B cell (primary cell): ENCODE measurements around the gene SLC4A8. TPM values are rescaled to one million over a fixed set of nuclear protein-coding genes. Genes with fewer than 3 reads are reported as not detected.

Experiments used
- ATAC-seq: fragments of 200-7000 bp; cut with Tn5 transposase; one replicate; pipeline ENCODE4 v1.10.0; 2021; ENCODE audit warnings: low read depth, mild to moderate bottlenecking, moderate number of reproducible peaks, moderate library complexity
- CTCF ChIA-PET: fragments of 350-600 bp; sonication (Branson Sonifier 250); formaldehyde crosslinking; loops from one replicate; lab custom pipeline; 2021; ENCODE audit warnings: antibody characterized with exemption, inconsistent platforms; lab: Charles Lee
- POLR2A ChIA-PET: fragments of 350-600 bp; sonication (Branson Sonifier 250); formaldehyde crosslinking; loops from one replicate; lab custom pipeline; 2021; ENCODE audit warnings: antibody characterized with exemption; lab: Charles Lee
- DNase-seq: peaks from one replicate; pipeline ENCODE4 v3.0.0; 2013
- H2AFZ ChIP-seq: 2 replicates; pipeline ENCODE4 v1.6.1; 2012; ENCODE audit warnings: mild to moderate bottlenecking, low read depth, low read length; ENCODE audit not compliant: insufficient read depth, poor library complexity, severe bottlenecking
- H3K27ac ChIP-seq, 2 donors: 1 replicate in 1 of 2; 2 replicates in 1 of 2; pipeline ENCODE4 v1.5.1; 2012 to 2013; ENCODE audit warnings: low read length in 2 of 2, mild to moderate bottlenecking in 2 of 2, moderate library complexity in 1 of 2
- H3K27me3 ChIP-seq, 4 experiments: fragments of 200-600 bp in 1 of 4; sonication (generic) in 1 of 4; replicated peaks in 1 of 4; 1 replicate in 2 of 4; 2 replicates in 2 of 4; pipeline versions ENCODE4 v1.6.1 to v1.7.0; 2013 to 2016; ENCODE audit warnings: low read length in 3 of 4, mild to moderate bottlenecking in 2 of 4, mixed read lengths in 1 of 4, moderate library complexity in 1 of 4; ENCODE audit not compliant: insufficient read depth in 4 of 4, control insufficient read depth in 3 of 4; ENCODE audit errors: control extremely low read depth in 1 of 4
- H3K36me3 ChIP-seq, 2 experiments: replicated peaks in 1 of 2; 1 replicate in 1 of 2; 2 replicates in 1 of 2; pipeline versions ENCODE4 v1.6.1 to v1.7.1; 2013; ENCODE audit warnings: low read length in 1 of 2; ENCODE audit not compliant: insufficient read depth in 2 of 2, control insufficient read depth in 1 of 2; ENCODE audit errors: control extremely low read depth in 1 of 2, extremely low read depth in 1 of 2
- H3K4me1 ChIP-seq, 2 donors: fragments of 200-600 bp in 1 of 2; sonication (generic) in 1 of 2; 1 replicate in 1 of 2; 2 replicates in 1 of 2; pipeline versions ENCODE4 v1.5.1 to v1.6.1; 2013 to 2017; ENCODE audit warnings: low read length in 2 of 2; ENCODE audit not compliant: control insufficient read depth in 2 of 2, insufficient read depth in 2 of 2
- H3K4me2 ChIP-seq: replicated peaks from 2 replicates; pipeline ENCODE3; 2012; ENCODE audit warnings: mild to moderate bottlenecking, low read depth, low read length; ENCODE audit not compliant: poor library complexity, severe bottlenecking
- H3K4me3 ChIP-seq, 5 experiments: fragments of 200-600 bp in 1 of 5; sonication (generic) in 1 of 5; 1 replicate in 3 of 5; 2 replicates in 2 of 5; pipeline versions ENCODE4 v1.5.1 to v1.7.0; 2011 to 2016; ENCODE audit warnings: low read length in 4 of 5, mild to moderate bottlenecking in 4 of 5, low read depth in 2 of 5, control low read depth in 1 of 5, moderate library complexity in 1 of 5; ENCODE audit not compliant: insufficient read depth in 1 of 5; ENCODE audit errors: control extremely low read depth in 1 of 5, extremely low read depth in 1 of 5
- H3K79me2 ChIP-seq: fragments of 200-600 bp; sonication (generic); one replicate; pipeline ENCODE4 v1.6.0; 2016; ENCODE audit warnings: low read length; ENCODE audit not compliant: control insufficient read depth, insufficient read depth
- H3K9ac ChIP-seq: fragments of 200-600 bp; sonication (generic); 2 replicates; pipeline ENCODE4 v1.6.1; 2017; ENCODE audit warnings: mild to moderate bottlenecking, low read length, moderate library complexity
- H3K9me3 ChIP-seq, 3 donors: one replicate each; pipeline versions ENCODE4 v1.6.1 to v1.7.1; 2013; ENCODE audit warnings: low read length in 2 of 3; ENCODE audit not compliant: control insufficient read depth in 2 of 3, insufficient read depth in 1 of 3; ENCODE audit errors: control extremely low read depth in 1 of 3
- H4K20me1 ChIP-seq: 2 replicates; pipeline ENCODE4 v1.6.0; 2012; ENCODE audit warnings: mild to moderate bottlenecking, low read length; ENCODE audit not compliant: insufficient read depth, control insufficient read depth, poor library complexity, severe bottlenecking
- H3K27ac Mint-ChIP-seq: one replicate; pipeline ENCODE4 v1.8.0; 2021; ENCODE audit warnings: mixed read lengths
- H3K27me3 Mint-ChIP-seq: one replicate; pipeline ENCODE4 v1.8.0; 2021; ENCODE audit warnings: mixed read lengths
- H3K4me1 Mint-ChIP-seq: one replicate; pipeline ENCODE4 v1.8.0; 2021; ENCODE audit warnings: mixed read lengths
- H3K4me3 Mint-ChIP-seq: one replicate; pipeline ENCODE4 v1.8.0; 2021; ENCODE audit warnings: mixed read lengths
- H3K9me3 Mint-ChIP-seq: one replicate; pipeline ENCODE4 v1.8.0; 2022; ENCODE audit warnings: mixed read lengths; ENCODE audit not compliant: insufficient read depth
- EZH2 ChIP-seq: IDR thresholded peaks from 2 replicates; pipeline ENCODE4 v1.6.1; 2012; ENCODE audit warnings: borderline replicate concordance, low read depth, mild to moderate bottlenecking, moderate library complexity, low read length; ENCODE audit not compliant: insufficient read depth, poor library complexity, severe bottlenecking
- WGBS: methylation state at CpG from one replicate; pipeline ENCODE4 v1.1.5; 2013; ENCODE audit warnings: missing lambda C conversion rate; ENCODE audit not compliant: insufficient coverage; 5-methylcytosine and 5-hydroxymethylcytosine counted together
- intact Hi-C: fragments of 100-400 bp; cut with micrococcal nuclease; formaldehyde crosslinking; loops from one replicate; pipeline ENCODE4 v1.10.0; 2022
- polyA minus RNA-seq: library from RNA; depleted of rRNA, polyadenylated mRNA; stranded (reverse); fragments of >200 nt; gene quantifications from 2 replicates; pipeline ENCODE4 v1.2.3, GENCODE V29; 2012
- polyA plus RNA-seq: library from polyadenylated mRNA; depleted of rRNA; stranded (reverse); fragments of >200 nt; gene quantifications from 2 replicates; pipeline ENCODE4 v1.2.3, GENCODE V29; 2012
- total RNA-seq, 2 donors: library from RNA; stranded (reverse); fragments of 120-200 nt in 1 of 2; gene quantifications; 1 replicate in 1 of 2; 2 replicates in 1 of 2; pipeline versions ENCODE4 v1.2.3 to v1.2.4, GENCODE V29; 2013 to 2022
- TF ChIP-seq, protein P1 (sequence below): fragments of 200-600 bp; IDR thresholded peaks from one replicate; pipeline ENCODE4 v1.8.0; 2022; ENCODE audit warnings: antibody characterized with exemption, mild to moderate bottlenecking

SLC4A8 gene
- total RNA-seq (3.0 and 3.2 TPM in 2 replicates), polyA plus RNA-seq (3.1 and 4.2 TPM in 2 replicates), polyA minus RNA-seq (4.7 and 6.2 TPM in 2 replicates)
- total RNA-seq (2013) = 4.9 TPM

- Histone ChIP-seq H3K9ac (peak within 1 kb of the TSS; percentile 72), H2AFZ (peak within 1 kb of the TSS; percentile 91)
- H3K4me1 Mint-ChIP-seq = peaks cover 23% of the 10 kb centered on the region
Measured at GRCh38 chr12:51424662-51425539, at the start of gene SLC4A8. Gene SLC4A8 (plus strand): TSS chr12:51424831. CDS start chr12:51424988, 157 bp downstream.

More at GRCh38 chr12:51424662-51425539, at the start of gene SLC4A8:
- TF ChIP-seq, protein P1, sequence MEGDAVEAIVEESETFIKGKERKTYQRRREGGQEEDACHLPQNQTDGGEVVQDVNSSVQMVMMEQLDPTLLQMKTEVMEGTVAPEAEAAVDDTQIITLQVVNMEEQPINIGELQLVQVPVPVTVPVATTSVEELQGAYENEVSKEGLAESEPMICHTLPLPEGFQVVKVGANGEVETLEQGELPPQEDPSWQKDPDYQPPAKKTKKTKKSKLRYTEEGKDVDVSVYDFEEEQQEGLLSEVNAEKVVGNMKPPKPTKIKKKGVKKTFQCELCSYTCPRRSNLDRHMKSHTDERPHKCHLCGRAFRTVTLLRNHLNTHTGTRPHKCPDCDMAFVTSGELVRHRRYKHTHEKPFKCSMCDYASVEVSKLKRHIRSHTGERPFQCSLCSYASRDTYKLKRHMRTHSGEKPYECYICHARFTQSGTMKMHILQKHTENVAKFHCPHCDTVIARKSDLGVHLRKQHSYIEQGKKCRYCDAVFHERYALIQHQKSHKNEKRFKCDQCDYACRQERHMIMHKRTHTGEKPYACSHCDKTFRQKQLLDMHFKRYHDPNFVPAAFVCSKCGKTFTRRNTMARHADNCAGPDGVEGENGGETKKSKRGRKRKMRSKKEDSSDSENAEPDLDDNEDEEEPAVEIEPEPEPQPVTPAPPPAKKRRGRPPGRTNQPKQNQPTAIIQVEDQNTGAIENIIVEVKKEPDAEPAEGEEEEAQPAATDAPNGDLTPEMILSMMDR = peak; percentile 86
- TF ChIP-seq EZH2 = no peak
- no peaks in the 10 kb centered on the region for H4K20me1 ChIP-seq
- peak within 1 kb of the TSS in 4 of 5 experiments; percentile 62 to 76 (median 68) for H3K4me3 ChIP-seq
- ChIA-PET CTCF (interaction anchor here (1.6 to 2.0 kb wide), 2 partner anchors 106 to 107 kb away, joined by 6 to 8 read pairs; no protein-coding TSS in a partner anchor), POLR2A (interaction anchor here (0.6 to 1.0 kb wide), 3 partner anchors 17 to 661 kb away, joined by 3 read pairs; partner anchors contain the start of gene ATF1)
- peak within 1 kb of the TSS in 1 of 2 donors; percentile 23 for H3K27ac ChIP-seq
- ATAC-seq (peak; percentile 94), DNase-seq (peak; percentile 87)
- no peaks in the 10 kb centered on the region for H3K27me3 Mint-ChIP-seq
- H3K79me2 ChIP-seq = no peaks in the 10 kb centered on the region
- no peaks in the 10 kb centered on the region for H3K27me3 ChIP-seq
- no peaks in the 10 kb centered on the region for H3K9me3 ChIP-seq
- peaks cover 16 to 20% of the 10 kb centered on the region in 2 donors for H3K4me1 ChIP-seq
- no peaks in the 10 kb centered on the region for H3K9me3 Mint-ChIP-seq
- peak within 1 kb of the TSS; percentile 50 for H3K27ac Mint-ChIP-seq
- WGBS = 3% methylated on average over 72 of the region's 73 CpGs
- peak within 1 kb of the TSS; percentile 68 for H3K4me3 Mint-ChIP-seq
- intact Hi-C loops = loop anchor here (1.0 to 5.0 kb wide), 3 partner anchors 34 to 452 kb away; partner anchors contain the start of gene GALNT6
- H3K4me2 ChIP-seq = peak within 1 kb of the TSS; percentile 95
- no peaks in the 10 kb centered on the region for H3K36me3 ChIP-seq
